NCI-H774 (cell line): Measurements from ENCODE around the gene MED12L.
A peak's percentile ranks its signal among the peaks of the same experiment; 100 is the strongest.
"Not testable (repeated sequence)": the region's sequence is repeated elsewhere in the genome, so short reads cannot be mapped to it uniquely, and the experiment has no call there.

Source experiments
- DNase-seq: peaks from one replicate; lab custom pipeline; 2025; lab: John Stamatoyannopoulos, UW

MED12L gene

DNA sequence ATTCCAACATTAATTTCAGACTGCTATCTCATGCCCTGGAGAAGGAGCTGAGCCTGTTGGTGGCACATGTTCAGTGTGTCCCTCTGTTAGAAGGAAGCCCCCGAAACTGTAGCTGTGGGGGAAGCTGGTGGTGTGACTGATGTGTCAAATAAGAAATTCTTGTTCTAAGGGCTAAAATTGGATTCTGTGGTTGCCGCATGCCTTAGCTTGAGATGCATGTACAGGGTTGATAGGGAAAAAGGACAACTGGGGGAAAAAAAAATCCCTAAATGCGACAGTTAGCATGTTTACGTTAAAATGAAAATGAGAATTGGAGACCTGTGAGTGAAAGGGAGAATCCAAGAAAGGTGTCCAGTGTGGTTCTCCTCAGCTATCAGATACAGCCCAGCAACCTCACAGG is 58.6 kb downstream of the MED12L start:
- no peak for DNase-seq

DNA sequence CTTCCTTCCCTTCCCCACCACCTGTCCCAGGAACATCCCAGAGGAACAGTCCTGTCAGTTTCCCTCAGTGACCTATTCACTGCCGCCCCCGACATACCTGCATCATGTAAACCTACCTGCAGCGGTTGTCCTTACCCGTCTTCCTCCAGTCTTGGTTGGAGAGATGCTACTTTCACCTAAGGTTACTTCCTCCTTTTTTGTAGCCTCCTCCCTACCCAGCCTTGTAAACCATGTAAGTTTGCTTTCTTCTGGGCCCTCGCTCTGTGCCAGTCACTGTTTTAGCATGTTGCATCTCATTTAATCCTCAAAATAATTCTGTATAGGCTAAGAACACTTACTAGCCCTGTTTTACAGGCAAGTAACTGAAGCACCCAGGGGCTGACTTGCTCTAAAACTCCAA is 59.3 kb downstream of the MED12L start:
- no peak for DNase-seq

DNA sequence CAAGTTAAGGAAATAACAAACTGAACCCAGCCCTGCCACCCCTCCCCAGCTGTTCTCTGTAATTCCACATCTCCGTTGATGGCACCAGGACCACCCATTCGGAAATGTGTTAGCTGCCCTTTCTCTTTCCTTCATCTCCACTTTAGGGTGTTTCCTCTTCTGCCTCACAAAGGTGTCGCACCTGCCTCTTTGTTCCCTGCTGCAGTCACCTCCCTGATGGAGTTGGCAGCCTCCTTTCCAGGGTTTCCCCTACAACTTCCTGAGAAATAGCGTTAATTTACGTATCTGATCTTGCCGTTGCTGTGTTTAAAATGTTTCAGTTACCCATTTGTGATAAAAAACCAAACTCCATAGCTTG is 60.2 kb downstream of the MED12L start:
- no peak for DNase-seq

DNA sequence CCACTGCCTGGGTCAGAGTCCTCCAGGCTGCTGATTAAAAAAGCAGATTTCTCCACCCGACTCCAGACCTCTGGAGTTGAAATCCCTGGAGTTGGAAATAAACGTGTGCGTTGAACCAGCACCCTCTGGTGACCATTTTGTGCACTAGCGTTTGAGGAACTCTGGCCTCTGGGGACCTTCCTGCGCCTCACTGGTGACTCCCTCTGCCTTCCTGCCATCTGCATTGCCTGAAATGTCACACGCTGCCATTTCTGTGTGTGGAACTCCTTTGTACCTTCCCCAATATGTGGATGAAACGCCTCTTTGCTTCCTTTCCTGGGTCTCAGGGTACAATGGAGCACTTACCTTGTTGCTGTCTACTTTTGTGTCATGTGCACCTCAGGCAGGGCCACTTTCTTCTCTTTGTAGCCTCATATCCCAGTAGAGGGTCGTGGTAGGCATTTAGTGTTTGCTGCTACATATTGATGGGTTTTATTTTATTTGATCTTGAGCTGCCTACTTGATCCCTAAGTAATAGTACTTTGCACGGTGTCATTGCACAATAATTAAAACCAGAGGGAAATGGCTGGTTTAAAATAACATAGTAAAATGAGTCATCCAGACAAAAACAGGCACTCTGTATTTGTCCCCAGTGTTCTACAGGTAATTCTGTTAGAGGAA is 60.7 kb downstream of the MED12L start:
- DNase-seq = peak; percentile 80

DNA sequence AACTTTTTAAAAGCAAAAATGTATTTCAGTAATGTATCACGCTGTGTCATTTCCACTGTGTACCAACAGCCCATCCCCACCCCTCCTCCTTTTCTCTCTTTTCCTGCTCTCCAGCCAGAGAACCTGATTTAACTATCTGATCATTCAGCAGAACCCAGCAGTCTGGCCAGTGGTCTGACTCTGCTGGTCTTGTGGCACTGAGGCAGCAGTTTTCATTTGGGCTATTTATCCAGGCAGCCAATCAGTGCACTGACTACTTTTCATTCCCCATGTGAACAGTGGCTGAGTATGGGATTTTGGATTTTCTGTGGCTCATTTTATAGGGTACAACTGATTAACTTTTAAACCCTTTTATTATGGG is 61.2 kb downstream of the MED12L start:
- no peak for DNase-seq

DNA sequence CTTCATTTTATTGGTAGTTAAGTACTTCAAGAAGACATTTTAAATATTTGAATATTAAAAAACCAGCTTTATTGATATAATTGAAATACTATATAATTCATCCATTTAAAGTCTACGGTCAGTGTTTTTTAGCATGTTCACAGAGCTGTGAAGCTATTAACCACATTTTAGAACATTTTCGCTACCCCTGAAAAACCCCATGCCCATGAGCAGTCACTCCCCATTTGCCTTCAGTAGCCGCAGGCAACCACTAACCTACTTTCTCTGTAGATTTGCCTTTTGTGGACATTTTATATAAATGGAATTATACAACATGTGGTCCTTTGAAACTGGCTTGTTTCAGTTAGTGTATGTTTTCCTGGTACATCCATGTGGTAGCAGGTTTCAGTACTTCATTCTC is 61.8 kb downstream of the MED12L start:
- DNase-seq = no peak

DNA sequence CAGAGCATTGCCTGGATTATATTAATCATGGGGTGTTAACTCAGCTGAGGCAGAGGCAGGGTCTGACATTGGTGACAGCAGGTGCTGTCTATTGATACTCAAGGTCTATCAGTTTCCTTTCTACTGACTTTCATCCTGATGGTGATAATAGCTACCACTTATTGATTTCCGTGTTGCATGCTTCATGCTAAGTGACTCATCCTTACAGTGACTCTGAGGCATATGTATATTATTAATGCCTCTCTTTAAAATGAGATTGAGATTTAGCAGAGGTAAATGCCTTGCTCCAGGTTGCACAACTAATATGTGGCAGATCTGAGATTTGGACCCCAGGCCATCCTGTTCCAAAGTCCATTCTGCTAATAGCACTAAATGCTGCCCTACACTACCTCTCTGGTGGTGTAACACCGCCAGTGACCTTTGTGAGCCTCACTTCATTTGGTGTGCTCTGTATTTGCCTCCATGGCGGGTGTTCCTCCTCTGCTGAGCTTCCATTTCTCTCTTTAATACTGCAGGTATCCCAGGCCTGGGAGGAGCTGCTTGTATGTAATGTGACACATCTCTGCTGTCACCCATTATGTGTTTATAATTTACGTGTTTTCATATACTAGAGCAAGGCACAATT is 67.1 kb downstream of the MED12L start:
- no peak for DNase-seq

DNA sequence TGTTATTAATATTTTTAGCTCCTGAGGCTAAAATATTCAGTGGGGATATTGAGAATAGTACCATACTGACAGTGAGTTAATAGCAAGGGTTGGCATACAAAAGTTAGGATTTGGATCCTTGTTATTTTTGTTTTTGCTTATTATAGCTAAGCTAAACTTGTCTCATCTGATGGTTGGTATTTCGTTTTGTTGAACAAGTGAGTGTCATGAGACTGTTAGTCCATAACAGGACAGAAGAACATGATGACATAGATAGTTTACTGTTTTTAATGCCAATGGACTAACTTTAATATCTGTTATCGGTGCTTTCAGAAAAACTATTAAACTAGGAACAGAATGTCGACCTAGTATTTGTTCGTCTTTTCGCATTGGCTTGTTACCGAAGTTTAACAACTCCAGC is 69.1 kb downstream of the MED12L start:
- DNase-seq = no peak

DNA sequence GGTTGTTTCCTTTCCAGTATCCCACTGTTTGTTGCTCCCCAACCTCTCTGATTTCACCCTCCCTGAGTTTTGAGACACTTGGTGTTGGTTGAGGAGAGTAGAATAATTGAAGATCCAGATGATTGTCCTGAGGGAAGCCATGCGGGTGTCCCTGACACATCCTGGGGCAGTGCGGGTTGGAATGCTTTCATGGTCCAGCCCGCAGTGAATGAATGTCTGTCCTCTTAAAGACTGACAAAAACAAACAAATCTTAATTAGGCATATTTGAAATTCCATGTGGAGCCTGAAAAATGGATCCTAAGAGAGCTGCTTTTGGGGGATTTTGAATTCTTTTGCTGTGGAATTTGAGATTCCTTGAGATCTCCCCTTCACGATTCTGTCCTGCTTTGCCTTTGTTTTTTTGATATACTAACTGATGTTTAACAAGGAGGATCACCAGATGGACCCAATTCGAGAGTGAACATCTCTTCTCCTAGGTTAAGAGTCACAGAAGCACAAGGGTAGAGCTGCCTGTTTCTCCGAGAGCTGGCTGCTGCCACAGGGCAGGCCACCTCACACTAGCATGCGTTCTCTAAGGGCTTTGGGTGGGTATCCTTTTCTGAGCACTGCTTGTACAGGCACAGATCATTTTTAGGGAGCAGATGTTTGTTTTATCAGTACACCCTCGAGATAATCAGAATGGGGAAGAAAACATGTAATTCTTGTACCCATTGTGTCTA is 70.1 kb downstream of the MED12L start:
- DNase-seq = no peak

DNA sequence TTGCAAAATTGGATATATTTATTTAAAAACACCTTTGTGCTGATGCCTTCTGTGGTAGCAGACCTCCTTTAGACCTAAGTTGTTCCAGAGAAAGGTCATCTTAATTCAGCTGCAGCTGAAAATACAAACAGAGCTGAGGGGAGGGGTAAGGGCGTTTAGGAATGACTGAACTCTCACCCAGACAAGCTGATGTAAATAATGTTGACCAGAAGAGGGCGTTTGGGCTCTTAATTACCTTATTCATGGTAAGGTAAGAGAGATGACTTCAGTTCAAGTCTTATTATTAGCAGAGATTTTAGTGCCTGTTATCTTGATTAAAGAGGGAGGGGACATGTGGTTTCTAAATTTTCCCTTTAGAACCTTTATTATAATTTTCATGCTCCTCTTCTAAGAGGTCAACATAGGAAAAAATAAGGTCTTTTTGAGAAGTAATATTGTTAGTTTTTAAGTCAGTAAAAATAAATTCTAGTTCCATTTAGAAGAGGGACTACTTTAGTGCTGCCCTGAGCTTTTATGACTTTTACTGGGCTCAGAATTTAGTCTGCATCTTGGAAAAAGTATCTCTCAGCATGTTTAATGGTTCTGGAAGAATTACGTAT is 71.3 kb downstream of the MED12L start:
- DNase-seq = peak; percentile 57

DNA sequence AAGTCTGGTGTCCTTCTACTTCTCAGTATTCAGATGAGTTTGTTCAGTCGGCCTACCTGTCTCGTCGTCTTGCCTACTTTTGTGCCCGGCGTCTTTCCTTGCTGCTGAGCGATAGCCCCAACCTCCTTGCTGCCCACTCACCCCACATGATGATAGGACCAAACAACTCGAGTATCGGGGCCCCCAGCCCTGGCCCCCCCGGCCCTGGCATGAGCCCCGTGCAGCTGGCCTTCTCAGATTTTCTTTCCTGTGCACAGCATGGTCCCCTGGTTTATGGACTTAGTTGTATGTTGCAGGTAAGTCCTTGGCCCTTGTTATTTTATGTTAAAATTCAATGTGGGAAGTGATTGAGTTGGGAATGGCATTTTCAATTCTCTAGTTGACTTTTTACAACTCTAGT is 74.3 kb downstream of the MED12L start:
- DNase-seq = no peak

DNA sequence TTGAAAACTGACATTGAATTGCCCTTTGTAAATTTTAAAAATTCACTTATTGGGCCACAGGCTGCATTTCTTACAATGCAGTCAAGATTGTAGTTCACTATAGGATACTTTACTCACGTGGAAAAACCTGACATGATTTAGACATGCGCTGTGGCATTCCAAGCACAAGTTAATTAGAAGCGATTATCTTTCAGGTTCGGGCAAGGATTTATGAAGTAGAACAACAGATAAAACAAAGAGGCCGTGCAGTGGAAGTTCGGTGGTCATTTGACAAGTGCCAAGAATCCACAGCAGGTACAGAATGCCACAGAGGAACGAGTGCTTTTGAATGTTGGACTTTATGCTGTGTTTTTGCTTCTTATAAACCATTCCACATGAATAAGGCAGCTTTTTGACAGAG is 79.8 kb downstream of the MED12L start:
- no peak for DNase-seq

DNA sequence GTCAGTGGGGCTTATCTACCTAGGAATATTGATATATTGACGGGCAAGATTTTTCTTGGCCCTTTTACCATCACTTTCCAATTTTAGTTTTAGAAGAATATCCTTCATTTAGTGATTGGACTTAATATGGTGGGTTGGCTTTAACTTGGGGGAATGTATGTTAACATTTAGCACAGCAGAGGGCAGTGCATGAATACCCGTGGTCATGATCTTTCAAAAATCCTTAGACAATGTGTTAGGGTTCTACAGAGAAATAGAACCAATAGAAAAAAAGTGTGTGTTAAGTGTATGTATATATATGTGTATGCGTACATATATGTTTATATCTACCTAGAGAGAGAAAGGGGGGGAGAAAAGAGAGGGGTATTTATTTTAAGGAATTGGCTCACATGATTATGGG is 80.7 kb downstream of the MED12L start:
- no peak for DNase-seq

DNA sequence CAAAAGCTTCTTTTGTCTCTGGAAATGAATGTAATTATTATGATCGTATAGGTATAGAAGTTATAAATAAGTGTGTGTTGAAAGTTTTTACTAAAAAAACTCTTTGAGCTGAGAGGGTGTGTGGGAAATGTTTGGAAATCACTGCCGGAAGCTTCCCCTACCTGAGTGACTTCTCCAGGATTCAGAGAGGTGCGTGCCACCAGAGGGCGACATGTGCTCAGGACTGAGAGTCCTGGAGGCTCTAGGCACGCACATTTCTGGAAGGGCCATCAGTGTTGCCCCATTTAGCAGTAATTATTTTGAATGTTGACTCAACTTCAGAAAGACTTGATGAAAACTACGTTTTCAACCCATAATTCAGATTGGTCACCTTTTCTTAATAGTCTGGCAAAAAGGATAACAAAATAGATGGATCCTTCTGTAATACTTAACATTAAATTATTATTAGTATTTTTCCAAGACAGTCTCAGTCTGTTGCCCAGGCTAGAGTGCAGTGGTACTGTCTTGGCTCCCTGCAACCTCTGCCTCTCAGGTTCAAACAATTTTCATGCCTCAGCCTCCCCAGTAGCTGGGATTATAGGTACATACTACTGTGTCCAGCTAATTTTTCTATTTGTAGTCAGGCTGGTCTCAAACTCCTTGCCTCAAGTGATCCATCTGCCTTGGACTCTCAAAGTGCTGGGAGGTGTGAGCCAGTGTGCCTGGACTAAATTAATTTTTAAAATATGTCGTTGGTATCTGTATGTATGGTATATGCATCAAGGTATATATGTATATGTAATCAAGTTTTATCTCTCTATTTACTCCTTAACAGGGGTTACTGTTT is 83.0 kb downstream of the MED12L start:
- DNase-seq = peak; percentile 65

DNA sequence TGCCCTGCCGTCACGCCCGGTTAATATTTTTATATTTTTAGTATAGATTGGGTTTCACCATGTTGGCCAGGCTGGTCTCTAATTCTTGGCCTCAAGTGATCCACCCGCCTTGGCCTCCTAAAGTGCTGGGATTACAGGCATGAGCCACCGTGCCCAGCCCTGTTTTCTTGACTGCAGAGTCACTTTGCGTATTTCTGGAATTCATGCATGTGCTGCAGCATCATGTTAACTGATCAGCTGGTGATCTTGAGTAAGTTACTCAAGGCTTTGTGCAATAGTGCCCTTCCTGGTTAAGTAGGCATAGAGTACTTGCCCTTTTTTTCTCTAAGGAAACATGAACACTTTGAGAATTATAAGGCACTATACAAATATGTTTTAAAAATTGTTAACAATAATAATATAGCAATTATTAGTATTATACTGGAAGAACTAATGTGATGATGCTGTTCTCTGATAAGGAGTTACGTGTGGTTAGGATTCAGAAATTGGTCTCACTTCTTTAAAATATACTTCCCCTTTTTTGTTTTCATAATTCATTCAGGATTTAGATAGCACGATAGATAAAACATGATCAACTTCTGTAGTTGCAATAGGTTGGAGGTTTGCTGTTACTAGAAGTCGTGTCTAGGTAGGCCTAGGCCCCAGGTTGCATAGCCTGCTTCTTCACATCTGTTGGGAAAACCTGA is 83.9 kb downstream of the MED12L start:
- DNase-seq = no peak

DNA sequence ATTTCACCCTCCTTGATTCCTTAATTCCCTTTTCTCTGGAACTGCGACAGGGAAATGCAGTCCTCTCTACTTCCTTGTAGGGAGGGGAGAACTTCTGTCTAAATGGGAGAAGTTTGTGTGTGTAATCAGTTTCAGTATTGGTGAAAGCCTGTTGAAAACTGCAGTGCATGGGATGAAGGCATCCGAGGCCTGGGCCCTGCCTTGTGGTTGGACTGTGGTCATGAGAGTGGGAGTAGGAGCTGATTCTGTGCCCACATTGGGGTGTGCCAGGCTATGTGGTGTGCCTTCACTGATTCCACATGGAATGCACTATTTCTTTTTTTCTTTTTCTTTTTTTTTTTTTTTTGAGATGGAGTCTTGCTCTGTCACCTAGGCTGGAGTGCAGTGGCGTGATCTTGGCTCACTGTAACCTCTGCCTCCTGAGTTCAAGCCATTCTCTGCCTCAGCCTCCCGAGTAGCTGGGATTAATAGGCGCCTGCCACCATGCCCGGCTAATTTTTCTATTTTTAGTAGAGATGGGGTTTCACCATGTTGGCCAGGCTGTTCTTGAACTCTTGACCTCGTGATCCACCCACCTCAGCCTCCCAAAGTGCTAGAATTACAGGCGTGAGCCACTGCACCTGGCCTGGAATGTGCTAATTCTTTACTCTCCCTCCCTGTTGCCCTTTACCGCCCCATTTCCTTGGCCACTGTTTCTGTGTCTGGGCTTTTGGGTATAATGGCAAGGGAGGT is 84.7 kb downstream of the MED12L start:
- not testable (repeated sequence) for DNase-seq

DNA sequence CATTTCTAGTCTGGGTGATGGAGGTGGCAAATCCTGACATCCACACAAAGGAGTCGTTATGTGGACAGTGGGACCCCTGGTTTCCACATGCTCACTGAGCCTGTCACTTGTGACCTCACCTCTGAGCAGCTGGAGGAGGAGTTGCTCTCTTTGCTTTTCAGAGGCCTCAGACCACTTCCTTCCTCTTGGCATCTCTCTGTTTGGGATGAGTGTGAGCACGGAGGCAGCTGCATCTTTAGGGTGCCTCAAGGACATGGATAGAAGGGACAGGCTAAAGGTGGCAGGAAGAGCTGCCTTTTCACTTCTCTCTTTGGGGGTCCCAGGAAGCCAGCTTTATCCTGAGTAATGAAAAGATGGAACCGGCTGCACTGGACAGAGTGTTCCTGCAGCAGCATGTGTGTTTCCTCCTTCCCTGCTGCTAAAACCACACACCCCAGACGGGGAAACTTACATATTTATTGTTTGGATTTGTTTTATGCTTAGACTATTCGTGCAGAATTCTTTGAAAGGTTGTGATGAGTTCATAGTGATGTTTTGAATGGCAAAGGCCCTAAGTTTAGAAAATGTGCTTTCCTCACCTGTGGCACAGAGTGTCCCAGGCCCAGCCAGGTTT is 85.8 kb downstream of the MED12L start:
- DNase-seq = no peak

DNA sequence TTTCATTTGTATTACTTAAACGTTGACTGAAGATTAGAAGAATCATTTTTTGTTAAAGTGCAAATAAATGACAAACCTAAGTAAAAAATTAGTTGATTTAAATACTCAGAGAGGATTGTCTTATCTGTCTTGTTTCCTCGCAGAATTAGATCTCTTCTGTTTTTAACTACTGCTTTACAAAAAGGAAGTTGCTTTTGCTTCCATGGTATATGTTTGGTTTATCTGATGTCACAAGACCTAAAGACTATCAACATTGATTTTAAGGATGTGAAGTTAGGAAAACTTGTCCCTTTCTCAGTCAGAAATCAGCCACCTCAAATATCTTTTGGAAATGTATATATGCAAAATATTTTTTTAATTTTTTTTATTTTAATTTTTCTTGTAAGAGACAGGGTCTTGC is 88.9 kb downstream of the MED12L start:
- DNase-seq = no peak

DNA sequence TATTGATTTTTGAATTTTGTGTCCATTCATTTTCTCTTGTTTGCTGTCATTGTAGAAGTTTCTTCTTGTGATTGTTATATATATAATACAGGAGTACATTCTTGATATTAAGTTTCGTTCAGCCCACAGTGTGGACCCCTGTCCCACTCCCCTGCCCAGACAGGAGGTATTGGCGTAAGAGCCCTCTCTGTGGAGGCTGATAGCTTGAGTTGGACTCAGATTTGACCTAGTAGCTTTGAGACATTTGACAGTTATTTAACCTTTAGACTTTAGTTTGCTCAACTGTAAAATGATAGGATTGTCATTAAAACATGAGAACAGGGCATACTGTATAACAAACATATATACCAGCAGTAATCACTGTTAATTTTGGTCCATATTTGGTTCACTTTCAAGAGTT is 90.5 kb downstream of the MED12L start:
- DNase-seq = no peak

DNA sequence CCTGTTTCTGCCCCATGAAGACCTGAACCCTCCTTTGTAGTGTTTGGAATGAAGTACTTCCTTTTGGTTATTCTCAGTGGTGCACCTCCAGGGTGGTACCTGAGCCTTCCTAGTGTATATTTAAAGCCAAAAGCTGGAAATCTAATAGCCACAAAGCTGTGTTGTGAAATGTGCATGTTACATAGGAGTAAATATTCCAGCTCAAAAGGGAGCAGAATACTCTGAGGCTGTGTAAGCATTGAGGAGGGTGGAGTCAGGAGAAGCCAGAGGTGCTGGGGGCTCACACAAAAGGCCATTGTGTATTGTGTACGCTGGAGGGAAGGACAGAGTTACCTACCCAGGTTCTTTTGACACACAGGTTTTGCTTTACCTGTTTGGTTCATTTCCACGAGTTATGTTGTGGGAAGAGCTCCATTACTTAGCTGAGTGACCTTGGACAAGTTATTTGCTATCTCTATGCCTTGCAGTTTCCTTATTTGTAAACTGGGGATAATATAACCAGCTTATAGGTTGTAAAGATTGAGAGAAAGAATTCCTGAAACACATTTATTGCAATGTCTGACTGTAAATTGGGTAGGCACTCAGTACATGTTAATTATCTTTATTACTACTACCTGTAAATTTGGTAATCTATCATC is 92.9 kb downstream of the MED12L start:
- DNase-seq = no peak
